ENCODE measurements around the gene FXYD4.
A peak's percentile ranks its signal among the peaks of the same experiment; 100 is the strongest.

Gene FXYD4

DNA sequence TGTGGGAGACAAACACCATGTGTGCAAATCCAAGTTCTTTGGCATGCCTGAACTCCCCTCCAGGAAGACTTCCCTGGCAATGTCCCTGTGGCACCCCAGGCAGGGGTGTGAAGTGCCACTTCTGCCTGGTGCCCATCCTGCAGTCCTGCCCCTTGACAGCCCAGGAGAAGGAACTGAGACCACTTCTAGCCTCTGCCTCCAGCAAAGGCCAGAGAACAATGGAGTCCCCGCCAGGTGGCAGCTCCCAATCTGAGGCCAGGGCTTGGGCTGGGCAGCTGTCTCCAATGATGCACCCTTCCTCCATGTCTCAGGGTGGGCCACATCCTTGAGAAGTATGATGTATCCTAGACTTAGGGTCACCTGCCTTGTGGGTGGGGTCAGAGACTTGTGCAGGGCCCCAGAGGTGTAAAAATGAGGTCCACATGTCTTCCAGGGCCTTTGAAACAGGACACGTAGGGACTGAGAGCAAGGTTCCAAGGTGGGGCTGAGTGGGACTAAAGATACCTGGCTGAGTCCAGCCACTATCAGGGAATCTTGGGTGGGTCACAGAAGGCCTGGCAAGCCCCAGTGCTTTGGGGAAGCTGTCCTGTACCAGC is 5.5 kb downstream of the FXYD4 start:
- Histone ChIP-seq H3K9me3 (ENCODE audit: control insufficient read depth, low read length) (no peaks in the 10 kb centered on the region), H3K4me3 (ENCODE audit: low read length) (no peak overlapping the region), H3K27me3 (replicated peaks; ENCODE audit: control insufficient read depth, insufficient read depth, low read length) (no peaks in the 10 kb centered on the region), H3K36me3 (ENCODE audit: control insufficient read depth, insufficient read depth, low read length, severe bottlenecking) (no peaks in the 10 kb centered on the region), H3K9ac (ENCODE audit: low read length) (no peak overlapping the region), H3K4me1 (ENCODE audit: control insufficient read depth, insufficient read depth, low read length) (no peaks in the 10 kb centered on the region)
- DNase-seq (ENCODE audit: low read depth): no peak

DNA sequence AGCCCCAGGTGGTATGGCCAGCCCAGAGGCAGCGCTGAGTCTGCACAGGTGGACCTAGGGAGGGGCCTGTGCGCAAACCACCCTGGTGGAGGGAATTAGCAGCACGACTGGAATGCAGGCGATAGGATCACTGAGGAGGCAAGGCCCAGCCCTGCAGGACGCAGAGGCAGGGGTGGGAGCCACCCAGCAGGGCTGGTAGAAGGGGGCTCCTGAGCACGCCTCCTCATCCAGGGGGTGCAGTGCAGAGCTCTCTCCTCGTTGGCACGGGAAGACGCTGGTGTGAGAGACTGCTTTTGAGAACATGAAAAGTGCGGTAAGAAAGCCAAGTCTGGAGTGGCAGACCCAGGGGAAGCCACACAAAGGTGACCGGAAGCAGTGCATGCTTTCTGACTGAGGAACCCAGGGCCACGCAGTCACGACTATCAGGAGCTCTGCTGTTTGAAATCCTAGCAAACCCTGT is 6.0 kb downstream of the FXYD4 start:
- no peak for DNase-seq (ENCODE audit: low read depth)

GRCh38 chr10:43380610-43381222 is 9.3 kb downstream of the FXYD4 start:
- Histone ChIP-seq H3K9ac (ENCODE audit: low read length) (no peak overlapping the region), H3K4me1 (ENCODE audit: control insufficient read depth, insufficient read depth, low read length) (peaks cover 13% of the 10 kb centered on the region), H3K36me3 (ENCODE audit: control insufficient read depth, insufficient read depth, low read length, severe bottlenecking) (peaks cover 12% of the 10 kb centered on the region), H3K27me3 (replicated peaks; ENCODE audit: control insufficient read depth, insufficient read depth, low read length) (no peaks in the 10 kb centered on the region), H3K9me3 (ENCODE audit: control insufficient read depth, low read length) (no peaks in the 10 kb centered on the region), H3K4me3 (ENCODE audit: low read length) (no peak overlapping the region)
- peak; percentile 27 for DNase-seq (ENCODE audit: low read depth)

More for the DNA sequence above, 6.0 kb downstream of the FXYD4 start:
- Histone ChIP-seq H3K4me1 (ENCODE audit: control insufficient read depth, insufficient read depth, low read length) (no peaks in the 10 kb centered on the region), H3K9ac (ENCODE audit: low read length) (no peak overlapping the region), H3K9me3 (ENCODE audit: control insufficient read depth, low read length) (no peaks in the 10 kb centered on the region), H3K4me3 (ENCODE audit: low read length) (no peak overlapping the region), H3K27me3 (replicated peaks; ENCODE audit: control insufficient read depth, insufficient read depth, low read length) (no peaks in the 10 kb centered on the region), H3K36me3 (ENCODE audit: control insufficient read depth, insufficient read depth, low read length, severe bottlenecking) (no peaks in the 10 kb centered on the region)

- peak overlapping the region; percentile 30 for H3K9ac ChIP-seq (ENCODE audit: low read length)
- H3K27me3 ChIP-seq (replicated peaks; ENCODE audit: control insufficient read depth, insufficient read depth, low read length): no peaks in the 10 kb centered on the region
- peaks cover 39% of the 10 kb centered on the region for H3K36me3 ChIP-seq (ENCODE audit: control insufficient read depth, insufficient read depth, low read length, severe bottlenecking)
- H3K9me3 ChIP-seq (ENCODE audit: control insufficient read depth, low read length): no peaks in the 10 kb centered on the region
- DNase-seq (ENCODE audit: low read depth): no peak
- H3K4me1 ChIP-seq (ENCODE audit: control insufficient read depth, insufficient read depth, low read length): peaks cover 13% of the 10 kb centered on the region
- no peak overlapping the region for H3K4me3 ChIP-seq (ENCODE audit: low read length)
Observed at GRCh38 chr10:43383204-43383971, 12.0 kb downstream of the FXYD4 start.

DNA sequence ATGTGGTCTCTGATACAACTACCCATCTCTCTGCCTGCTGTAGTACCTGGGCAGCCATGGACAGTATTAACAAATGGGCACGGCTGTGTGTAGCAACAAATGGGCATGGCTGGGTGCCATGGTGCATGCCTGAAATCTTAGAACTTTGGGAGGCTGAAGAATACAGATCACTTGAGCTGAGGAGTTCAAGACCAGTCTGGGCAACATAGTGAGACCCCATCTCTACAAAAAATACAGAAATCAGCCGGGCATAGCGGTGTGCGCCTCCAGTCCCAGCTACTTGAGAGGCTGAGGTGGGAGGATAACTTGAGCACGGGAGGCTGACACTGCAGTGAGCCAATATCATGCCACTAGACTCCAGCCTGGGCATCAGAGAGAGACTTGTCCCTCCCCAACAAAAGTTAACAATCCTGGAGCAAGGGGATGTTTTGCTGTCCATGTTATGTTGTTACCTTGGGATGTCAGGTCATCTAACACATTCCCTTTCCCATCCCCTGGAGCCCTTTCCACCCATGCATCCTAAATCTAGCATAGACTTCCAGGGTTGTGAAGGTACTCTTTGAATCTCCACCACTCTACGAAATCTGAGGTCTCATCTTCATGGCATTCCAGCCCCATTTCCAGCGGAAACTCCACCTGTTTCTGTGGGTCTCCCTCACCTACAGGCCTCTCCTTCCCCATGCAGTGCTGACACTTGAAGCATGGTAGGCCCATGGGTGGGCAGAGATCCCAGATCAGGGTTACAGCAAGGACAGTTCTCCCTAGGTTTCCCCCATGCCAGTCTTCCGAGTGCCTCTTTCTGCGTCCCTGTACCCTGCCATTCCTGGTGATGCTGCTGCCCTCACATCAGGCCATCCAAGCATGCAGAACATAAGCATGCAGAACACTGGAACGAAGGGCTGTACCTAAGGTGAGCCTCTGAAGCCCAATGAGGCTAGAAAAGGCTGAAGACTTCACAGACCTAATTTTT is 13.1 kb downstream of the FXYD4 start:
- no peak for DNase-seq (ENCODE audit: low read depth)
- Histone ChIP-seq H3K9ac (ENCODE audit: low read length) (no peak overlapping the region), H3K36me3 (ENCODE audit: control insufficient read depth, insufficient read depth, low read length, severe bottlenecking) (peaks cover 51% of the 10 kb centered on the region)

GRCh38 chr10:43385412-43386004 is 14.1 kb downstream of the FXYD4 start:
- peaks cover 60% of the 10 kb centered on the region for H3K36me3 ChIP-seq (ENCODE audit: control insufficient read depth, insufficient read depth, low read length, severe bottlenecking)
- no peaks in the 10 kb centered on the region for H3K9me3 ChIP-seq (ENCODE audit: control insufficient read depth, low read length)
- DNase-seq (ENCODE audit: low read depth): no peak
- H3K27me3 ChIP-seq (replicated peaks; ENCODE audit: control insufficient read depth, insufficient read depth, low read length): no peaks in the 10 kb centered on the region
- no peak overlapping the region for H3K4me3 ChIP-seq (ENCODE audit: low read length)
- peaks cover 13% of the 10 kb centered on the region for H3K4me1 ChIP-seq (ENCODE audit: control insufficient read depth, insufficient read depth, low read length)
- no peak overlapping the region for H3K9ac ChIP-seq (ENCODE audit: low read length)

More for the DNA sequence above, 13.1 kb downstream of the FXYD4 start:
- peaks cover 13% of the 10 kb centered on the region for H3K4me1 ChIP-seq (ENCODE audit: control insufficient read depth, insufficient read depth, low read length)
- no peaks in the 10 kb centered on the region for H3K9me3 ChIP-seq (ENCODE audit: control insufficient read depth, low read length)
- H3K27me3 ChIP-seq (replicated peaks; ENCODE audit: control insufficient read depth, insufficient read depth, low read length): no peaks in the 10 kb centered on the region
- H3K4me3 ChIP-seq (ENCODE audit: low read length): no peak overlapping the region

DNA sequence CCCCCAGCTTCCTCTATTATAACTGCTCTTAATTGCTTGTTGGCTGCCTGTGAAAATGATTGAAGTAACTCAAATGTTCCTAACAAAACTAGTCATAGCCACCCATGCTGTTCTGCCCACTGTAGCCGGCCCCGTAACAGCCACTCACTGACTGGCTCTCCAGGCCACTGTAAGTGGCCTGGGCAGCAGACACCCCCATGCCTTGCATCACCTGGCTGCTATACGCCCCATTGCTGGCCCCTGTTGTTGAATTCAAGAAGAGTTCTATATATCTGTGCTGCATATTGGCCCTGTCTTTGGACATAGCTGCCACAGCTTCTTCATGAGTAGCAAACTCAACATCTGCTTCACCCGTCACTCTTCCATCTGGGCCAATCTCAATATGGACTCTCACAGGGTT is 15.1 kb downstream of the FXYD4 start:
- Histone ChIP-seq H3K27me3 (replicated peaks; ENCODE audit: control insufficient read depth, insufficient read depth, low read length) (no peaks in the 10 kb centered on the region), H3K9me3 (ENCODE audit: control insufficient read depth, low read length) (no peaks in the 10 kb centered on the region), H3K4me1 (ENCODE audit: control insufficient read depth, insufficient read depth, low read length) (peaks cover 16% of the 10 kb centered on the region), H3K4me3 (ENCODE audit: low read length) (no peak overlapping the region), H3K36me3 (ENCODE audit: control insufficient read depth, insufficient read depth, low read length, severe bottlenecking) (peaks cover 70% of the 10 kb centered on the region), H3K9ac (ENCODE audit: low read length) (no peak overlapping the region)
- DNase-seq (ENCODE audit: low read depth): no peak

GRCh38 chr10:43386981-43387677 is 15.7 kb downstream of the FXYD4 start:
- H3K4me3 ChIP-seq (ENCODE audit: low read length): no peak overlapping the region
- H3K9ac ChIP-seq (ENCODE audit: low read length): no peak overlapping the region
- H3K27me3 ChIP-seq (replicated peaks; ENCODE audit: control insufficient read depth, insufficient read depth, low read length): no peaks in the 10 kb centered on the region
- peaks cover 16% of the 10 kb centered on the region for H3K4me1 ChIP-seq (ENCODE audit: control insufficient read depth, insufficient read depth, low read length)
- H3K9me3 ChIP-seq (ENCODE audit: control insufficient read depth, low read length): no peaks in the 10 kb centered on the region
- peaks cover 76% of the 10 kb centered on the region for H3K36me3 ChIP-seq (ENCODE audit: control insufficient read depth, insufficient read depth, low read length, severe bottlenecking)
- DNase-seq (ENCODE audit: low read depth): no peak

- peaks cover 81% of the 10 kb centered on the region for H3K36me3 ChIP-seq (ENCODE audit: control insufficient read depth, insufficient read depth, low read length, severe bottlenecking)
- H3K27me3 ChIP-seq (replicated peaks; ENCODE audit: control insufficient read depth, insufficient read depth, low read length): no peaks in the 10 kb centered on the region
- peaks cover 18% of the 10 kb centered on the region for H3K4me1 ChIP-seq (ENCODE audit: control insufficient read depth, insufficient read depth, low read length)
- DNase-seq (ENCODE audit: low read depth): no peak
- H3K4me3 ChIP-seq (ENCODE audit: low read length): no peak overlapping the region
- no peaks in the 10 kb centered on the region for H3K9me3 ChIP-seq (ENCODE audit: control insufficient read depth, low read length)
- no peak overlapping the region for H3K9ac ChIP-seq (ENCODE audit: low read length)
Observed at GRCh38 chr10:43387678-43388032, 16.2 kb downstream of the FXYD4 start.

DNA sequence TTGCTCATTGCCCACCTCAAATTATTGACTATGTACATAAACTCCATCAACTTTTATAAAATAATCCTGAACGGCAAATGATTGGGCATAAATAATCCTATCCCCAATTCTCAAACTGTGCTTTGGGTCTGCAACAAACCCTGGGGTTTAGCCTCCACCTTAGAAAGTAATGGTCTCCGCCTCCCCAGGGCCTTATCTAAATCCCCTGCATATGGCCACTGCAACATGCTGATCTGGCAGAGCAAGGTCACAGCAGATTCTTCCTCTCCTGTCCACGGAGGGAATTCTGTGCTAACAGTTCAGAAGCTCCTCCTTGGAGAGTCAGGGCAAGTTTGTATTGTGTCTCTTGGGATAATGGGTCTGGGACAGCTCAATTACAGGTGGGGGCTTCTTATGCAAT is 18.4 kb downstream of the FXYD4 start:
- DNase-seq (ENCODE audit: low read depth): no peak
- H3K4me1 ChIP-seq (ENCODE audit: control insufficient read depth, insufficient read depth, low read length): peaks cover 16% of the 10 kb centered on the region
- no peak overlapping the region for H3K4me3 ChIP-seq (ENCODE audit: low read length)
- no peak overlapping the region for H3K9ac ChIP-seq (ENCODE audit: low read length)
- H3K36me3 ChIP-seq (ENCODE audit: control insufficient read depth, insufficient read depth, low read length, severe bottlenecking): peaks cover 97% of the 10 kb centered on the region
- H3K9me3 ChIP-seq (ENCODE audit: control insufficient read depth, low read length): no peaks in the 10 kb centered on the region
- H3K27me3 ChIP-seq (replicated peaks; ENCODE audit: control insufficient read depth, insufficient read depth, low read length): no peaks in the 10 kb centered on the region
